Esophagus muscularis mucosa (tissue), 4 donors: ENCODE measurements around the gene TGIF2.

ENCODE experiments used
- CTCF ChIP-seq, 3 experiments: fragments of 200-600 bp in 2 of 3; fragments of 450-650 bp in 1 of 3; sonication (generic) in 2 of 3; IDR thresholded peaks; one replicate each; pipeline ENCODE4 v1.5.1; 2017 to 2019; ENCODE audit warnings: antibody characterized with exemption in 3 of 3, mild to moderate bottlenecking in 2 of 3, moderate library complexity in 1 of 3
- EP300 ChIP-seq: sonication (generic); formaldehyde crosslinking; IDR thresholded peaks from one replicate; pipeline ENCODE4 v1.6.1; 2017; ENCODE audit warnings: antibody characterized with exemption
- POLR2A ChIP-seq: fragments of 450-650 bp; IDR thresholded peaks from one replicate; pipeline ENCODE4 v1.6.1; 2017; ENCODE audit warnings: antibody characterized with exemption, moderate library complexity, mild to moderate bottlenecking, low read depth

- no peak for TF ChIP-seq CTCF (IDR thresholded peaks at IDR 0.05)
- TF ChIP-seq EP300: no peak
- no peak for TF ChIP-seq POLR2A
Observed at GRCh38 chr20:36532388-36532787, 41.0 kb upstream of the TGIF2 start.
